Ishikawa (cell line): ENCODE measurements around the gene MAML2.

ENCODE experiments used
- CEBPB ChIP-seq: IDR thresholded peaks from 2 replicates; pipeline ENCODE4 v1.6.1; 2012
- CREB1 ChIP-seq: IDR thresholded peaks from 2 replicates; pipeline ENCODE4 v1.6.1; 2012; ENCODE audit warnings: low read depth
- EGR1 ChIP-seq: IDR thresholded peaks from 2 replicates; pipeline ENCODE4 v1.6.1; 2012
- EP300 ChIP-seq: IDR thresholded peaks from 2 replicates; pipeline ENCODE4 v1.6.1; 2012; ENCODE audit warnings: borderline replicate concordance
- FOXM1 ChIP-seq: IDR thresholded peaks from 2 replicates; pipeline ENCODE4 v1.6.1; 2012; ENCODE audit warnings: low read depth, borderline replicate concordance
- NFIC ChIP-seq: IDR thresholded peaks from 2 replicates; pipeline ENCODE4 v1.6.1; 2012
- RAD21 ChIP-seq: IDR thresholded peaks from 2 replicates; pipeline ENCODE4 v1.6.1; 2012; ENCODE audit warnings: low read depth
- TAF1 ChIP-seq: IDR thresholded peaks from 2 replicates; pipeline ENCODE4 v1.6.1; 2012; ENCODE audit warnings: low read depth, mild to moderate bottlenecking
- TCF12 ChIP-seq: IDR thresholded peaks from 2 replicates; pipeline ENCODE4 v1.6.1; 2012; ENCODE audit warnings: low read depth
- TEAD4 ChIP-seq: IDR thresholded peaks from 2 replicates; pipeline ENCODE4 v1.6.1; 2012
- USF1 ChIP-seq: IDR thresholded peaks from 2 replicates; pipeline ENCODE4 v1.6.1; 2012
- YY1 ChIP-seq: IDR thresholded peaks from 2 replicates; pipeline ENCODE4 v1.6.1; 2012; ENCODE audit warnings: low read depth
- TF ChIP-seq, protein P1 (sequence below): IDR thresholded peaks from 2 replicates; pipeline ENCODE4 v1.6.1; 2012; ENCODE audit warnings: low read depth, mild to moderate bottlenecking

DNA sequence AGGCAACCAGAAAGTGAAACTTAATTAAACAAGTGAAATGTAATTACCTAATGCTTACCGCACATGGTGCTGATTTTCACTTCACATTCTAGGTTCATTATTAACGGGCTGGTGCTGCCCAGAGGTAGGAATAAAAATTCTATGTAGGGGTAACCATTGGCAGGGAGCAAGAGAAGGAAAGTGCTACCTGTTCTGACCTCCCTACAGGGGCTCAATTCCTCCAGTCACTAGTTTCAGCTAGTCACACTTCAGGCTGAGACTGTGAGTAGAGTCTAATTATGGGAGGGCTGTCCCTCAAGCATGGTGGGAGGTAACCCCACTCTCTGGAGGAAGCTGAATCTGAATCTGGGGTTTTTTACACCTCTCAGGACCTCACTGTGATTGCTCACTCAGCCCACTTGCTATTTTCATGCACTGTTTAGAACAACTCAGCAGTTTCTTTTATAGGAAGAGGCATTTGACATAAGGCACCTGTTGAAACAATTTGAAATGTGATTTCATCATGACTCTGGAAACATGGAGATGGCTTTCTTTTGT, 75.4 kb downstream of the MAML2 start:
- no peak for TF ChIP-seq NFIC
- no peak for TF ChIP-seq TAF1
- TF ChIP-seq, protein P1, sequence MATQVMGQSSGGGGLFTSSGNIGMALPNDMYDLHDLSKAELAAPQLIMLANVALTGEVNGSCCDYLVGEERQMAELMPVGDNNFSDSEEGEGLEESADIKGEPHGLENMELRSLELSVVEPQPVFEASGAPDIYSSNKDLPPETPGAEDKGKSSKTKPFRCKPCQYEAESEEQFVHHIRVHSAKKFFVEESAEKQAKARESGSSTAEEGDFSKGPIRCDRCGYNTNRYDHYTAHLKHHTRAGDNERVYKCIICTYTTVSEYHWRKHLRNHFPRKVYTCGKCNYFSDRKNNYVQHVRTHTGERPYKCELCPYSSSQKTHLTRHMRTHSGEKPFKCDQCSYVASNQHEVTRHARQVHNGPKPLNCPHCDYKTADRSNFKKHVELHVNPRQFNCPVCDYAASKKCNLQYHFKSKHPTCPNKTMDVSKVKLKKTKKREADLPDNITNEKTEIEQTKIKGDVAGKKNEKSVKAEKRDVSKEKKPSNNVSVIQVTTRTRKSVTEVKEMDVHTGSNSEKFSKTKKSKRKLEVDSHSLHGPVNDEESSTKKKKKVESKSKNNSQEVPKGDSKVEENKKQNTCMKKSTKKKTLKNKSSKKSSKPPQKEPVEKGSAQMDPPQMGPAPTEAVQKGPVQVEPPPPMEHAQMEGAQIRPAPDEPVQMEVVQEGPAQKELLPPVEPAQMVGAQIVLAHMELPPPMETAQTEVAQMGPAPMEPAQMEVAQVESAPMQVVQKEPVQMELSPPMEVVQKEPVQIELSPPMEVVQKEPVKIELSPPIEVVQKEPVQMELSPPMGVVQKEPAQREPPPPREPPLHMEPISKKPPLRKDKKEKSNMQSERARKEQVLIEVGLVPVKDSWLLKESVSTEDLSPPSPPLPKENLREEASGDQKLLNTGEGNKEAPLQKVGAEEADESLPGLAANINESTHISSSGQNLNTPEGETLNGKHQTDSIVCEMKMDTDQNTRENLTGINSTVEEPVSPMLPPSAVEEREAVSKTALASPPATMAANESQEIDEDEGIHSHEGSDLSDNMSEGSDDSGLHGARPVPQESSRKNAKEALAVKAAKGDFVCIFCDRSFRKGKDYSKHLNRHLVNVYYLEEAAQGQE, result no peak
- no peak for TF ChIP-seq CEBPB
- no peak for TF ChIP-seq EGR1
- TF ChIP-seq TCF12, result no peak
- TF ChIP-seq EP300, result no peak
- TF ChIP-seq CREB1, result no peak
- no peak for TF ChIP-seq YY1
- no peak for TF ChIP-seq FOXM1
- no peak for TF ChIP-seq USF1
- TF ChIP-seq RAD21, result no peak
- TF ChIP-seq TEAD4, result no peak
